Mucosa of descending colon (tissue), 3 donors: ENCODE data around the gene FGF10. TPM values are rescaled to one million over a fixed set of nuclear protein-coding genes. Genes with fewer than 3 reads are reported as not detected.

ENCODE experiments used
- ATAC-seq: fragments of 200-7000 bp; cut with Tn5 transposase; one replicate; pipeline ENCODE4 v1.9.1; 2020; ENCODE audit warnings: mild to moderate bottlenecking, moderate library complexity
- DNase-seq, 3 donors: peaks; one replicate each; pipeline ENCODE4 v3.0.0-alpha.2; 2020
- H3K36me3 ChIP-seq: fragments of 200-600 bp; one replicate; pipeline ENCODE4 v1.8.0; 2021; ENCODE audit warnings: low read depth, mild to moderate bottlenecking
- H3K4me1 ChIP-seq: fragments of 200-600 bp; one replicate; pipeline ENCODE4 v1.8.0; 2021; ENCODE audit warnings: low read depth, mild to moderate bottlenecking
- H3K4me3 ChIP-seq: fragments of 200-600 bp; one replicate; pipeline ENCODE4 v1.8.0; 2021; ENCODE audit warnings: mild to moderate bottlenecking
- H3K9me3 ChIP-seq: fragments of 200-600 bp; one replicate; pipeline ENCODE4 v1.8.0; 2021; ENCODE audit warnings: mild to moderate bottlenecking
- intact Hi-C, 2 donors: fragments of 100-400 bp; cut with DNase I in 1 of 2; cut with micrococcal nuclease in 1 of 2; formaldehyde crosslinking; loops; one replicate each; pipeline versions ENCODE4 v1.11.0 to v1.11.1; 2022; cut with DNase I, micrococcal nuclease
- total RNA-seq, 3 donors: library from RNA; stranded (reverse); fragmentation: NEBNext Ultra II Directional in 2 of 3; extraction: Animal tissue kit (Norgen Biotek cat#: 25700) in 2 of 3; gene quantifications; one replicate each; pipeline versions ENCODE4 v1.2.1 to v1.2.4, GENCODE V29; 2021 to 2023
- TF ChIP-seq, protein P1 (sequence below): fragments of 200-600 bp; IDR thresholded peaks from one replicate; pipeline ENCODE4 v1.8.0; 2022; ENCODE audit warnings: antibody characterized with exemption, mild to moderate bottlenecking
- donor health status: DM: no; HTN: no; CAD: no; lungs with moderate emphysema.
- donor health status: DM: no; HTN: no; CAD: no.
- donor health status: DM: no; HTN: yes; CAD: no.

FGF10 gene
- total RNA-seq, 3 donors from 2014 or later = 0.84 to 12.7 (median 4.4) TPM

DNA sequence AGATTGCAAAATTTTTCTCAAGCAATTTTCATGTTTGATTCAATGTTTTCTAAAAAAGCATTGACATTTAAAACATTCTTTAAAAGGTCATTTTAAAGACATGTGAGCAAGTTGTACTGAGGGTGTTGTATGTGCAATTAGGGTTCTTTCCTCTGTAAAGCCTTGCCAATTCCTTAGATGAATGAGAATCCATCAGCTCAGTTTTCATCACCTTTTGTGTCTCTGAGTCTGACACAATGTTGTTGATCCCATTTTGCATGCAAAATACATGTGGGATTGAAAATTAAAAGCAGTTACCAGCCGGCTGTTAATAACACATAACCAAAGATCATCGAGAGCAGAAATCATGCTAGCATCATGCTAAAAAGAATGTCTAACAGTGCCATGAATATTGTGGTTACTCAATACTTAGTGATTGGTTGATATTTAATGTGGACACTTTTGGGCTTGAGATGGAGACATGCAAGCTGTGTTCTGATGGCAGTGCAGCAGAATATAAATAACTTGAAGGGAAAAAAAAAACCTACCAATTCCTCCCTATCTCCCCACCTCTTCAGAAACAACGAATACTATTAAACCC lies 57.7 kb downstream of the FGF10 start:
- Histone ChIP-seq H3K36me3 (no peaks in the 10 kb centered on the region), H3K9me3 (no peaks in the 10 kb centered on the region), H3K4me1 (no peaks in the 10 kb centered on the region), H3K4me3 (no peak overlapping the region)
- ATAC-seq (no peak), DNase-seq (no peak)
- intact Hi-C loops = no loop called here
- TF ChIP-seq, protein P1, sequence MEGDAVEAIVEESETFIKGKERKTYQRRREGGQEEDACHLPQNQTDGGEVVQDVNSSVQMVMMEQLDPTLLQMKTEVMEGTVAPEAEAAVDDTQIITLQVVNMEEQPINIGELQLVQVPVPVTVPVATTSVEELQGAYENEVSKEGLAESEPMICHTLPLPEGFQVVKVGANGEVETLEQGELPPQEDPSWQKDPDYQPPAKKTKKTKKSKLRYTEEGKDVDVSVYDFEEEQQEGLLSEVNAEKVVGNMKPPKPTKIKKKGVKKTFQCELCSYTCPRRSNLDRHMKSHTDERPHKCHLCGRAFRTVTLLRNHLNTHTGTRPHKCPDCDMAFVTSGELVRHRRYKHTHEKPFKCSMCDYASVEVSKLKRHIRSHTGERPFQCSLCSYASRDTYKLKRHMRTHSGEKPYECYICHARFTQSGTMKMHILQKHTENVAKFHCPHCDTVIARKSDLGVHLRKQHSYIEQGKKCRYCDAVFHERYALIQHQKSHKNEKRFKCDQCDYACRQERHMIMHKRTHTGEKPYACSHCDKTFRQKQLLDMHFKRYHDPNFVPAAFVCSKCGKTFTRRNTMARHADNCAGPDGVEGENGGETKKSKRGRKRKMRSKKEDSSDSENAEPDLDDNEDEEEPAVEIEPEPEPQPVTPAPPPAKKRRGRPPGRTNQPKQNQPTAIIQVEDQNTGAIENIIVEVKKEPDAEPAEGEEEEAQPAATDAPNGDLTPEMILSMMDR = no peak

DNA sequence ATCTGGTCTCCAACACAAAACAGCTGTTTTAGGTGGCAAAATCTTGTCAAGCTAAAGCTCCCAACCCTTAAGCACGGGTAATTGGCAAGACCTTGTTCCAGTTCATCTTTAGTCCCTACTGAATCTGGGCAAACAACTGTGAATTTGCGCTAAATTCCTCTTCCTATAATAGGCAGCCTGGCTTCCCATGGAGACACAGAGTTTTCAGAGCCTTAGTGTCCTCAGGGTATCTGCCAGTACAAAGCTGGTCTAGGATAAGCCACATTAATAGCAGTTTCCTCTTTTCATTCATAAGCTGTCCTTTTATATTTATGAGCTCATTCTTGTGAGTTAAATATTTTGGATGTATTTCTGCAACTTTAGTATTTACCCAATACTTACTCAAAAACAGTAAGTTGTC lies 59.5 kb downstream of the FGF10 start:
- no peak for DNase-seq
- TF ChIP-seq, protein P1 = no peak
- no peak for ATAC-seq

DNA sequence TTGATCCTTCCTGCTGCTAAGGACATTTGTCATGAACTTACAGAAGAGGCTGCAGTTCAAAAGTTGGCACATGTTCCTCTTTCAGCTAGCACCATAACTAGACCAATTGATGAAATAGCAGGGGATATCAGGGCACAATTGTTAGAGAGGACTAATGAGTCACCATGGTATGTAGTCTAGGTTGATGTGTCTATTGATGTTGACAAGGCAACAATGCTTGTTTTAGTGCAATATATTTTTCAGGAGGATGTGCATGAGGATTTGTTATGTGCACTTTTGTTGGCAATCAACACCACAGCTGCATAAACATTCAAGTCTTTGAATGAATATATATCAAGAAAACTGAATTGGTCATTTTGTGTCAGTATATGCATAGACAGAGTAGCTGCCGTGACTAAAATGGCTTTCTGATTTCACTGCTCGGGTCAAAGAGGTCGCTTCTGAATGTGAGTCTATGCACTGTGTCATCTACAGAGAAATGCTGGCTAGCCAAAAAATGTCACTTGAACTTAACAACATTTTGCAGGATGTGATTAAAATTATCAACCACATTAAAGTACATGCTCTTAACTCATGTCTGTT lies 68.0 kb downstream of the FGF10 start:
- no peak overlapping the region for H3K4me3 ChIP-seq
- DNase-seq = no peak
- no peaks in the 10 kb centered on the region for H3K4me1 ChIP-seq
- TF ChIP-seq, protein P1 = no peak
- intact Hi-C loops = no loop called here
- no peak for ATAC-seq
- peaks cover 10% of the 10 kb centered on the region for H3K9me3 ChIP-seq
- H3K36me3 ChIP-seq = no peaks in the 10 kb centered on the region

More for the DNA sequence above, 59.5 kb downstream of the FGF10 start:
- Histone ChIP-seq H3K4me1 (no peaks in the 10 kb centered on the region), H3K36me3 (no peaks in the 10 kb centered on the region), H3K9me3 (no peaks in the 10 kb centered on the region), H3K4me3 (no peak overlapping the region)
- intact Hi-C loops = no loop called here

GRCh38 chr5:44320188-44320587 lies 69.0 kb downstream of the FGF10 start:
- Histone ChIP-seq H3K4me1 (no peaks in the 10 kb centered on the region), H3K4me3 (no peak overlapping the region), H3K9me3 (peaks cover 10% of the 10 kb centered on the region), H3K36me3 (no peaks in the 10 kb centered on the region)
- intact Hi-C loops = no loop called here
- DNase-seq = no peak
- TF ChIP-seq, protein P1 = no peak
- ATAC-seq = no peak

- intact Hi-C loops = no loop called here
- H3K4me1 ChIP-seq = no peaks in the 10 kb centered on the region
- peaks cover 10% of the 10 kb centered on the region for H3K9me3 ChIP-seq
- DNase-seq = no peak
- no peaks in the 10 kb centered on the region for H3K36me3 ChIP-seq
- no peak for ATAC-seq
- TF ChIP-seq, protein P1 = no peak
- no peak overlapping the region for H3K4me3 ChIP-seq
Measured at GRCh38 chr5:44318883-44319282, 70.3 kb downstream of the FGF10 start.
